SU-DHL-6 (cell line): ENCODE data around the gene ELP1.

ENCODE experiments used
- CTCF ChIP-seq: fragments of 200-600 bp; sonication (generic); IDR thresholded peaks from one replicate; pipeline ENCODE4 v1.5.1; 2017; ENCODE audit warnings: antibody characterized with exemption, mild to moderate bottlenecking, low read length, moderate library complexity; ENCODE audit not compliant: insufficient read depth, poor library complexity, severe bottlenecking
- EZH2phosphoT487 ChIP-seq: fragments of 200-600 bp; sonication (generic), shearing (Covaris generic); conservative IDR thresholded peaks from 2 replicates; pipeline ENCODE4 v1.6.1; 2018; ENCODE audit warnings: mild to moderate bottlenecking, antibody characterized with exemption, low read length, moderate library complexity, mixed read lengths

GRCh38 chr9:108834959-108835665 lies 98.8 kb downstream of the ELP1 start:
- TF ChIP-seq CTCF (no peak), EZH2phosphoT487 (no peak)
